ENCODE measurements around the gene NDUFS7.

NDUFS7 gene

DNA sequence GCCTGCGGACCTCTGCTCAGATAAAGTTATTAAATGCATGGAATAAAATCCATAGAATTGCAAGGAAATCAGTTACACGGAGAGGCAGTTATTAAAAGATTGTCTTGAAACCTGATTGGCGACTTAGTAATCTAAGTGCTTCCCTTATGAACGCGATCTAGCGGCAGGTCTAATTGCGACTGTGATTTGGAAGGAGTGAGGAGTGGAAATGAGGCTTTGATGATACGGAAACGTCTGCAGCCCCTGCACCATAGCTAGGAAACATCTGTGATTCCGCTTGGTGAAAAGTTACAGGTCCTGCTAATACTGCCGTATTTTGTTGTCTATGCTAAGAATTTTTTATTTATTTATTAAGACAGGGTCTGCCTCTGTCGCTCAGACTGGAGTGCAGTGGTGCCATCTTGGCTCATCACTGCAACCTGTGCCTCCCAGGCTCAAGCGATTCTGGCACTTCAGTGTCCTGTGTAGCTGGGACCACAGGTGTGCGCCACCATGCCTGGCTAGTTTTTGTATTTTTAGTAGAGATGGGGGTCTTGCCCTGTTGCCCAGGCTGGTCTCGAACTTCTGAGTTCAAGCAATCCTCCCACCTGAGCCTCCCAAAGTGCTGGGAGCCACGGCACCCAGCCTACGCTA is 887 bp downstream of the NDUFS7 start:
- DNase-seq (ENCODE audit: extremely low read depth in 1 of 2, low read depth in 1 of 2), result no peak

DNA sequence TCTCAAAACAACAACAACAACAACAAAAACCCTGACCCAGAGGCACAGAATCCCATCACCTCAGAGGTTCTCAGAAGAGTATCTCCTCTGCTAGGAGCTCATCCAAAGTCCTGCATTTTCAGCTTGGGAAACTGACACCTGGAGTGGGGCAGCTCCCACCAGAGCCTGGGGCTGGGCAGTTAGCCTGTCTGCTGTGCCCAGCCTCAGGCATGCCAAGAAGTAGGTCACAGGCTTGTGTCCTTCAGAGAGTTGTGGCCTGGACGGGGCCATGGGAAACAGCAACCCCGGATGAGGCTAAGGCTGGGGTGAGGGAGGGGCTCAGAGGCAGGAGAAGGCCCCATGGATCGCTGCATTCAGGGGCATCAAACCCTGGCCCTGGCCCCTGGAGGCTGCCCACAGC is 2.1 kb downstream of the NDUFS7 start:
- no peak for DNase-seq (ENCODE audit: extremely low read depth in 1 of 2, low read depth in 1 of 2)

DNA sequence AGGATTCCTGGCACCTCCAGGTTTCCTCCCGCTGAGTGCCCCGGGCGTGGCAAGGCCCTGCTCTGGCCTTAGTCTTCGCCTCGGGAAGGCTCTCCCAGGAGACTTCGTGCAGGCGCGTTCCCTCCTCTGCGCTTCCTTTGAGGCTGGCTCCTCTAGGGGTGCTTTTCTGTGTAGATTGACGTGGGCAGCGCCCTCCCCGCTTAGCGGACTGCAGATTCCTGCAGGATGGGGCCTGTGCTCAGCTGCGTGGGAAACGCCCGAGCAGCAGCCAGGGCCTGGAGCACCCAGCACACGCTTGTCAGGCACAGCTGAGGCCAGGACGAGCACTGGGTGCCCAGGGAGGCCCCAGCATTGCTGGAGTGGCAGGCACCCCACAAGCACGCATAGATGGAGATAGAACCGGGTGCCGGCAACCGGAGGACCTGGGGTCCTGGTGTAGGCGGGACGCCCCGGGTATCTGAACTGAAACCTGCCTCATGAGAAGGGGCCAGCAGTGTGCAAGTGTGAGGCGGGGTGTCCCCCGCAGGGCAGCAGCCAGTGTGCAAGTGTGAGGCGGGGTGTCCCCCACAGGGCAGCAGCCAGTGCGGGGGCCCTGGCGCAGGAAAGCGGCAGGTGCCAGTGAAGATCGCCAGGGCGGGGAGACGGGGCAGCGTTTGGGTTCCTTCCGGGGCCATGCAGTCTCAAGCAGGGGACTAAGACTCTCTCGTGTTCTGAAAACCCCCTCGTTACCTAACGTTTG is 3.4 kb downstream of the NDUFS7 start:
- DNase-seq (ENCODE audit: extremely low read depth in 1 of 2, low read depth in 1 of 2), result no peak

DNA sequence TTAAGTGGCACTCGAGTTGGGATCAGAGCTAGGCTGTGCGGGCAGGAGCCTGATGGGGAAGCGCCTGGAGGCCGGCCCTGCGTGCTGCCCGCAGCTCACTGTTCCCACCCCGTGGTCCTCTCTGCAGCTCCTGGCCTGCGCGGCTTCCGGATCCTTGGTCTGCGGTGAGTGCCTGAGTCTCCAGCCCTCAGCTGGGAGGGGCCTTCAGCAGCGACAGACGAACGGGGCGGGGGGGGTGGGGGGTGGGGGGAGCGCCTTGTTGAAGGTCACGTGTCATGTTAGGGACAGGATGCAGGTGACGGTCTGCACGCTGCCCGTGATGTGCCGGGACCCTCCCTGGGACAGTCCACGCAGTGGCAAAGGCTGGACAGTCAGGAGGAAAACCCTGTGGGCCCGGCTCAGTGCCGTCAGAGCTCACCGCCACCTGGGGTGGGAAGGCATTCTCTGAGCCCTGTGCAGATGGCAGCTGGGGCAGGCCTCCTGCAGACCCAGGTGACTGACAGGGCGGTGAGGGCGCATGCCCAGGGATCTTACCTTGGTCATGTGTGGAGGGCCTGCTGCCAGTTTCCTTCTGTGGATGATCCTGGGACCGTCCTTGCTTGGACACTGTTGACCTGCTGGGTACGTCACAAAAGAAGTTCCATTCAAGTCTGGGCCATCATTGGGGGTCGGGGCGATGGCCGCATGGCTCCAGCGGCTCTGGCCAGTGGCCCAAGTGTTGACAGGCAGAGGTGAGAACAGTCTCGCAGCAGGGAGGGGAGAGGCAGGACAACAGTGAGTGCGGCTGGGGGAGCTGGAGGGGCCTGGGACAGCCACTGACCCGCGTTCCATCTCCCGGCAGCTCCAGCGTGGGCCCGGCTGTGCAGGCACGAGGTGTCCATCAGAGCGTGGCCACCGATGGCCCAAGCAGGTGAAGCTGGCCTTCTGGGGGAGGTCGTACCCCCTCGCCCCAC is 4.3 kb downstream of the NDUFS7 start:
- DNase-seq (ENCODE audit: extremely low read depth in 1 of 2, low read depth in 1 of 2), result no peak

DNA sequence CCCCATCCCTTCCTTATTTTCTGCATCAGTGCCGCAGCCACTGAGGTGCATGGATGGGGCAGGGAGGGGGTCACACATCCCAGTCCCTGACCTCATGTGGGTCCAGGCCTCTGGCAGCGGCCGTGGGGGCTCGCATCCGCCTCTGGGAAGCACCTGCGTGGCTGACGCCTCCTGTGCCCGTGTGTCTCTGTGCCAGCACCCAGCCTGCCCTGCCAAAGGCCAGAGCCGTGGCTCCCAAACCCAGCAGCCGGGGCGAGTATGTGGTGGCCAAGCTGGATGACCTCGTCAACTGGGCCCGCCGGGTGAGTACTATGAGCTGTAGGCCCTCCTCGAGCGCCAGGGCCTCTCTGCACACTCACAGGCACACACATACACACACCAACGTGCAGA is 4.9 kb downstream of the NDUFS7 start:
- no peak for DNase-seq (ENCODE audit: extremely low read depth in 1 of 2, low read depth in 1 of 2)

DNA sequence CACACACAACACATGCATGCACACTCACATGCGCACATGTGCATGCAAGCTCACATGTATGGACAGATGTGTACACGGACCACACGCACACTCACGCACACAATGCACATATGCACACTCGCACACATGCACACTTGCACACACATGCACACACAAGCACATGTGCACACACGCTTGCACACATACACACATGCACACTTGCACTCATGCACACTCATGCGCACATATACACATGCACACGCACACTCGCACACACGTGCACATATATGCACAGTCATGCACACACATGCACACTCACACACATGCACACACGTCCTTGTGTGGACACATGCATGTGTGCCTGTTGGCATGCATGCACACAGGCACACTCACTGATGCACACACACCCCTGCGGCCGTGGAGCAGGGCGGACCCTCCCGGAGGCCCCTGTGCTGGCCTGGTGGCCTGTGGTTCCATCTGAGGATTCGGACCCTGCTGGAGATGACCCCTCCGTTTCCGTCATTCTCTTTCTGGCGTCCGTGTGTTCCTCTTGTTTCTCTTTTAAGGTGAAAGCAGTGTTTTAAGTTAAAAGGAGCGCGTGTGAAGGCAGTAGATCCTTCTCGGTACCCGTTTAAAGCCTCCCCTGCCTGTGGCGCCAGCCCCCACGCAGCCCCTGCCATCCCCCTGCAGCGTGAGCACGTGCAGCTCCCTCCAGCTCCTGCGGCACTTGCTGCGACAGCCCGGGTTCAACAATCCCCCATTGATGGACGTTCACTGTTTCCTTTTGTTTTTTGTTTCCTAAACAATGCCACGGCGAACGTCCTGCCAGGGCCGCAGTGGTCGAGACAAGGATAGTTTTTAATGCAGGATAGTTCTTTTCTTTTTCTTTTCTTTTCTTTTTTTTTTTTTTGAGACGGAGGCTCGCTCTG is 5.6 kb downstream of the NDUFS7 start:
- DNase-seq (ENCODE audit: extremely low read depth in 1 of 2, low read depth in 1 of 2), result no peak

DNA sequence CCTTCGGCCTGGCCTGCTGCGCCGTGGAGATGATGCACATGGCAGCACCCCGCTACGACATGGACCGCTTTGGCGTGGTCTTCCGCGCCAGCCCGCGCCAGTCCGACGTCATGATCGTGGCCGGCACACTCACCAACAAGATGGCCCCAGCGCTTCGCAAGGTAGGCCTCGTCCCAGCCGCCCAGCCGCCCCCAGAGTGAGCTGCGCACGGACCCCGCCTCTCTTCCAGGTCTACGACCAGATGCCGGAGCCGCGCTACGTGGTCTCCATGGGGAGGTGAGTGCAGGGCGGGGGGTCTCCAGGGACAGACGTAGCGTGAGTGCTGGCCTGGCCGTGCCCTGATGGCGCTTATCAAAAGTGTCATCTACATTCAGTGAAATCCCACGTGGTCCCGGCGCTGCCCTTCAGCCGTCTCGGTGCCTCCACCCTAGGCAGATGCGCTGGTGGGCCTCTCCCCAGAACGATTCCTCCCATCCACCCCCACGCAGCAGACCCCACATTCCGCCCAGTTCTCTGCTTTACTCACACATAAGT is 7.2 kb downstream of the NDUFS7 start:
- DNase-seq (ENCODE audit: extremely low read depth in 1 of 2, low read depth in 1 of 2), result no peak

DNA sequence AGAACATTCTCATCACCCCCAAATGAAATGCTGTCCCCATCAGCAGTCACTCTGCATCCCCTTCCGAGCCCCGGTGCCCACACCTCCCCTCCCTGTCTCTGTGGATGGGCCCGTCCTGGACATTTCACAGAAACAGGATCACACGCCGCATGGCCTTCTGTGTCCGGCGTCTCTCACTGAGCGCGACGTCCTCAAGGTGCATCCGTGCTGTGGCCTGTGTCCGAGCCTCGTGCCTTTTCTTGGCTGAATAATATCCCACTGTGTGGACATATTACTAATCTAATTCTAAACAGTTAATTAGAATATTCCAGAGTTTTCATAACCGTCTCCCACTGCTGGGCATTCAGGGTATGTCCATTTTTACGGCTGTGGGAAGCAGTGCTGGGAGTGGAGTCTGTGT is 8.7 kb downstream of the NDUFS7 start:
- DNase-seq (ENCODE audit: extremely low read depth in 1 of 2, low read depth in 1 of 2), result no peak

DNA sequence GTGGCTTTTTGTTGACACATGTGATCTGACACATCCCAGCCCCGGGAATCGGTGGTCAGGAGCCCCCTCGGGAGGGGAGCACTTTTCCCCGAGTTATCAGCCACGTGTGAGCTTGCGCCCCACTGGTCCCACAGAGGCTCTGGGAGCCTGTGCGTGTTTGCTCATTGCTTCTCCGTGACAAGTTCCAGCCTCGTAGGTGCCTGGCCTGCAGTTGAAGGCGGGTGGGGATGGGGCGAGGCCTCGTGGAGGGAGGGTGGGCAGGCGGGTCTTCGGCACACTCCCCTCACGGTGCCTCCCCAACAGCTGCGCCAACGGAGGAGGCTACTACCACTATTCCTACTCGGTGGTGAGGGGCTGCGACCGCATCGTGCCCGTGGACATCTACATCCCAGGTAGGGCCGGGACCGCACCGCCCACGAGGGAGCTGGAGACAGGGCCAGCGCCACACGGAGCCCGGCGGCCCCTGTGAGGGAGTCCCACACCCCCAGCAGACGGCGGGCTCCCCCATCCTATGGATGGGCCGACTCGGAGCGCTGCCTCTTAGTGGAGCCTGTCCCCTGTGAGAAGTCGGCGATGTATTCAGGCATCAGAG is 9.3 kb downstream of the NDUFS7 start:
- no peak for DNase-seq (ENCODE audit: extremely low read depth in 1 of 2, low read depth in 1 of 2)

DNA sequence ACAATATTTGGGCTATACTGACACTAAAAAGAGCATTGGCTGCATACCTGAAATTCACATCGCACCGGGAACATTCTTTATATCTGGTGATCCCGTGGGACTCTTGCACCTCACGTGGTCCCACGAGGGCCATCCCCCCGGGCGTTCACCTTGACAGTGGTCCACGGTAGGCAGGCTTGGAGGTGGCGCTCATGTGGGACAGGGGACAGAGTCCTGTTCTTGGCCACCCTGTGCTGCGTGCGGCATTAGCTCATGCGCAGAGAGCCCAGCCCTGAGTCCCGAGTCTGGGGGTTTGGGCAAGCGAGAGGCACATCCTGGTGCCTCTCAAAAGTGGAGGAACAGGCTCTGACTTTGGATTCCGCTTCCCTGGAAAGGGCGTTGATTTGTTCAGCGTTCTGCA is 10.1 kb downstream of the NDUFS7 start:
- no peak for DNase-seq (ENCODE audit: extremely low read depth in 1 of 2, low read depth in 1 of 2)

DNA sequence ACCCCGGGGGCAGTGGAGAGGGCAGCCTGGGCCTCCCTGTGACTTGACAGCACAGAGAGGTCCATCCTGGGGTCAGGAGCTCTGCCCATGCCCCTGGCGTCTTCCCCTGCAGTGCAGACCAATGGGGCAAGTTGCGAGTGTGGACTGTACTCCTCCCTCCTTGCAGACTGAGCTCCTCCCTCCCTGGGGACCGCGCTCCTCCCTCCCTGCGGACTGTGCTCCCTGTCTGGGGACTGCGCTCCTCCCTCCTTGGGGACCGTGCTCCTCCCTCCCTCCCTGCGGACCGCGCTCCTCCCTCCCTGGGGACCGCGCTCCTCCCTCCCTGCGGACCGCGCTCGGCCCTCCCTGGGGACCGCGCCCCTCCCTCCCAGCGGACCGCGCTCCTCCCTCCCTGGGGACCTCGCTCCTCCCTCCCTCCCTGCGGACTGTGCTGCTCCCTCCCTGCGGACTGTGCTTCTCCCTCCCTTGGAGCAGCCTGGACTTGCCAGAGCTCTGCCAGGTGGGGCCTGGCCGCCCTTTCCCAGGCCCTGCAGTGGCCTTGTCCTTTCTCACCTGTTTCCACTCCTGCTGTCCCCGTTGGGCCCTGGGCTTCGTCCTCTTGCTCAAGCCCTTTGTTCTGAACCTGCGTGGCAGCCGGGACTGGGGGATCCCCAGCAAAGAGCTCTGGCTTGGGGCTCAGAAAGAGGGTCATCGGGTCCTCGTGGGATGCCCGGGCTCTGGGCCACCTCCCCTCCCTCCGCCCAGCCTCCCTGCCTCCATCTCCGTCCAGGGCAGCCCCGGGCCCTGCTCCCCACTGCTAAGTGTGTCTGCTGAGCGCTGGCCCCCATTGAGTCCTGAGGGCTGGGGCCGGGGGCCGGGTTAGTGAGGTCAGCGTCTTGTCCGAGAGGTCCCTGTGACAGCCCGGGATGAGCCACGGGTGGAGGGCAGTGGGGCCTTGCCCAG is 10.8 kb downstream of the NDUFS7 start:
- DNase-seq (ENCODE audit: extremely low read depth in 1 of 2, low read depth in 1 of 2), result no peak

DNA sequence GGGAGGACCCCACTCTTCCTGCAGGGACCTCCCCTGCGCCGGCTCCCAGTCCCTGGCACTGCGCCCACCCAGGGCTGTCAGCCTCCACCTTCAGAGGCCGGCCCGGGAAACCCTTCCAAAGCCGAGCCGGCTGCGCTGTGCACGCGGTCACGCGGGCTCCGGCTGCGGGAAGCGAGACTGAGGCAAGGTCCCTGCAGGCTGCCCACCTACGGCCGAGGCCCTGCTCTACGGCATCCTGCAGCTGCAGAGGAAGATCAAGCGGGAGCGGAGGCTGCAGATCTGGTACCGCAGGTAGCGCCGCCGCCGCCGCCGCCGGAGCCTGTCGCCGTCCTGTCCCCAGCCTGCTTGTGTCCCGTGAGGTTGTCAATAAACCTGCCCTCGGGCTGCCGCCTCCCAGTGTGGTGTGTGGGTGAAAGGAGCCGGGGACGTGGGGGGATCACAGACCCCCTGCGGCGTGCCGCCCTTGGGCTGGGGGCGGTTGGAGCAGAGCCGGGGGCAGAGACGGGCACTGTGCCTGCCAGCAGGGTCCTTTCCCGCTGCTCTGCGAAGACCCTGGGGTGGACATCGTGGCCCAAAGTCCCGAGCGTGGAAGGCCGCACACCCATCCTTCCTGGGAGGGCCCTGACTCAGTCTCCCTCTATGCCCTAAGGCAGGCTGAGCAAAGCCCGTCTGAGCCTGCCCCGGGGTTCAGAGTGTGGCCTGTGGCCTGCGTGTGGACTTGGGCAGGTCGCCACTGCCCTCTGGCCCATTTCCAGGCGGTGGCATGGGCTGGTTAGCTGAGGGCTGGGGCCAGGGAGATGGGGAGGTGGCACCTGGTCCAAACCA is 11.7 kb downstream of the NDUFS7 start:
- no peak for DNase-seq (ENCODE audit: extremely low read depth in 1 of 2, low read depth in 1 of 2)

DNA sequence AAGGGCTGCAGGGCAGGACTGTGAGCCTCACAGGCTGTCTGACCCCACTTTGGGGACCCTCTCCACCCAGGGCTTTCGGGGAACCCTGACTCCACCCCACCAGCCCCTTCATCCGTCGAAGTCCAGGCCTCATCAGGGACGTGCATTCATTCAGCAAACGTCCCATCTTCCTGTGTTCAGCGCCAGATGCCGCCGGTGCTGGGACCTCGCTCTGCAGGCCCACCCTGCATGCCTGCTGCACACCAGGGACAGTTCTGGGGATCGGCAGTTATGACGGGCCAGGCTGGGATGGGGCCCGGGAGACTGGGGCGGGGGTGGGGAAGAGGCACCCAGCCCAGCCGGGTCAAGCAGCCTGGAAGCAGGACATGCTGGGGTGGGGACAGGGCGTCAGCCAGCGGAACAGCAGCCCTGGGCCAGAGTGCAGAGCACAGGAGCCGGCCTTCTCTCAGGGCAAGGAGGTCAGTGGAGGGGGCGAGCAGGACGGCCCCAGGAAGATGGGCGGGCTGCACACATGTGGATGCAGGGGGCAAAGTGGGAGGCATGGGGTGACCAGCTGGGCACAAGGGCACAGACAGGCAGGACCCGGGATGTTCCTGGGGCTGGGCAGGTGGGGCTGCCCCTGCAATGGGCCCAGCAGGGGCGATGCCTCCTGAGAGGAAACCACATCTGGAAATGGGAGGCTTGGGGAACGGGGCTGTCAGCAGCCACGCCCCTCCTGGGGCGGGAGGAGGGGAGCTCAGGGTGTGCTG is 12.5 kb downstream of the NDUFS7 start:
- no peak for DNase-seq (ENCODE audit: extremely low read depth in 1 of 2, low read depth in 1 of 2)

DNA sequence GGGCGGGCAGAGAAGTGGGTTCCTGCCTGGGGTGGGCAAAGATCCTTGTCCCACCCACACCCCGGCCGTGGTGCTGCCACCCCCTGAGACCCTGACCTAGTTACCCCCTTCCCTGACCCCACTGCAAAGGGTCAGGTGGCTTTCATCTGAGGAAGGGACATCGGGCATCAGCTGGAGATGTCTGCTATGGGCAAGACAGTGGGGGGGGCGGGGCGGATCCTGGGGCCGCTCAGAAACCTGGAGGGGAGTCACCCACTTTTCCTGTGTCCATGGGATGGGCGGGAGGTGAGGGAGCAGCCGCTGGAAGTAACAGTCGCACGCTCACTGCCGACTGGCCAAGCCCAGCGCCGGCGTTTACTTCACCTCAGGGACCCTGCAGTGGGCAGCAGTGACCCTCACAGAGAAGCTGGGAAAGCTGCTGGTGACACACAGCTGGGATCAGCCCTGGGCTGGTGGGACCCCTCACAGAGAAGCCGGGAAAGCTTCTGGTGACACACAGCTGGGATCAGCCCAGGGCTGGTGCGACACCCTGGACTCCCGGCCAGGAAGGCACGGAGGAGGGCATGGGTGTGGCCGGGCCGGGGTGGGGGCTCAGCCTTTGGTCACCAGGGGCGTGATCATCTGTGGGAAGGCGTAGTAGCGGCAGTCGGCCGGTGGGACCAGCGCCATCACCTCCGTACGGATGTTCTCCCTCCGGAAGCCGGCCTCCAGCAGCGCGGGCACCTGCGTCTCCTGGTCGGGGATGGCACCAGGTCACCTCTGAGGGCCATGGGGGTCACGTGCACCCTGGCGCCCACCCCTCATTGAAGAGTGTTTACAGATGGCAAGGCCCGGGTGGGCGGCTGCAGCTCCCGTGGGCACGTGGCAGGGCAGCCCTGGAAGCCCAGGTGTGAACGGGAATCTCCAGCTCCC is 13.3 kb downstream of the NDUFS7 start:
- no peak for DNase-seq (ENCODE audit: extremely low read depth in 1 of 2, low read depth in 1 of 2)

DNA sequence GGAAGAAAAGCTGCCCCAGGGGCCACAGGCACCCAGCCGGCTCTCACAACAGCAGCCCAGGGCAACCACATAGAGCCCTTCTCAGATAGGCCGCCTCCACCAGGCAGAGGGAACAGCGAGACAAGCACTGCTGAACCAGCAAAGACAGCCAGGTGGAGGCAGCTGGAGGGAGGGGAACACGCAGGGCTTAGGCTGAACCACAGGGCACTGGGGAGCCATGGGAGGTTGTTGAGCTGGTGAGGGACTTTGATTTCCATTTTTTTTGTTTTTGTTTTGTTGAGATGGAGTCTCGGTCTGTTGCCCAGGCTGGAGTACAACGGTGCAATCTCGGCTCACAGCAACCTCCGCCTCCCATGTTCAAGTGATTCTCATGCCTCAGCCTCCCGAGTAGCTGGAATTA is 14.1 kb downstream of the NDUFS7 start:
- DNase-seq (ENCODE audit: extremely low read depth in 1 of 2, low read depth in 1 of 2), result no peak

DNA sequence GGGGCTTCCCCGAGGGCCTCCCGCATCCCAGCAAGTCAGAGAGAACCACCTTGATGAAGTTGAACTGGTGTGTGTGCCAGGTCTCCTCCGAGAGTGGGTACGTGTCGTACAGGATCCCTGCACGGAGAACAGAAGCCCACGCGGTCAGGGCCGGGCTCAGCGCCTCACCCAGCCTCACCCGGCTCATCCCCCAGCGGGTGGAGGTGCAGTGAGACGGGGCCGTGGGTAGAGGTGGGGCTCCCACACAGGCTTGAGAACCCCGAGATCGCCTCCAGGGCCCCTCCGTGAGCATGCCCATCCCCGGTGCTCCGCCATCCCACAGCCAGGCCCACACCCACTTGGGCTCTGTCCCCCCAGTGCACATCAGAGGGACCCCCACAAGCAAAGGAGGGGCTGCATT is 15.4 kb downstream of the NDUFS7 start:
- DNase-seq (ENCODE audit: extremely low read depth in 1 of 2, low read depth in 1 of 2), result no peak

All from activated CD8-positive, alpha-beta memory T cell treated with anti-CD3 and anti-CD28 coated beads for 1 hour (primary cell).